HepG2 (cell line): Measurements from ENCODE around the gene PIEZO1.

Source experiments
- HMGXB4 ChIP-seq, 2 experiments: sonication (generic) in 1 of 2; formaldehyde crosslinking in 1 of 2; IDR thresholded peaks; 2 replicates each; pipeline versions ENCODE4 v1.4.0 to v1.6.1; 2018 to 2020; ENCODE audit warnings: missing genetic modification reagents in 2 of 2, borderline replicate concordance in 1 of 2, low read depth in 1 of 2, mild to moderate bottlenecking in 1 of 2, missing biosample characterization in 1 of 2
- HNRNPUL1 ChIP-seq: fragments of 200-400 bp; formaldehyde crosslinking; IDR thresholded peaks from 2 replicates; pipeline ENCODE4 v1.6.1; 2017; ENCODE audit warnings: low read depth, mild to moderate bottlenecking, low read length, moderate library complexity
- JARID2 ChIP-seq: sonication (generic); formaldehyde crosslinking; IDR thresholded peaks from 2 replicates; pipeline ENCODE4 v1.8.1; 2023; ENCODE audit warnings: missing genetic modification reagents, inconsistent platforms; ENCODE audit not compliant: insufficient replicate concordance
- NR2C2 ChIP-seq: sonication (generic); formaldehyde crosslinking; IDR thresholded peaks from 2 replicates; pipeline ENCODE4 v1.4.0; 2020; ENCODE audit warnings: missing genetic modification reagents, mild to moderate bottlenecking, moderate library complexity, borderline replicate concordance
- RXRA ChIP-seq: sonication (generic); formaldehyde crosslinking; IDR thresholded peaks from 2 replicates; pipeline ENCODE4 v1.5.1; 2020; ENCODE audit warnings: missing genetic modification reagents
- ZNF124 ChIP-seq: sonication (generic); formaldehyde crosslinking; IDR thresholded peaks from 2 replicates; pipeline ENCODE4 v1.4.0; 2020; ENCODE audit warnings: missing genetic modification reagents
- ZNF615 ChIP-seq: sonication (generic); formaldehyde crosslinking; IDR thresholded peaks from 2 replicates; pipeline ENCODE4 v1.5.0; 2020; ENCODE audit warnings: mild to moderate bottlenecking, missing genetic modification reagents, borderline replicate concordance
- ZNF747 ChIP-seq: sonication (generic); formaldehyde crosslinking; IDR thresholded peaks from 2 replicates; pipeline ENCODE4 v1.8.1; 2023; ENCODE audit warnings: missing genetic modification reagents, mild to moderate bottlenecking, borderline replicate concordance

GRCh38 chr16:88686062-88686438, 99.0 kb downstream of the PIEZO1 start:
- 0 out of 2 replicates have a peak, but pooled peaks have one; percentile 2 for TF ChIP-seq RXRA
- TF ChIP-seq NR2C2 (CRISPR knock-in tag): no peak
- no peak for TF ChIP-seq ZNF747
- no peak for TF ChIP-seq HMGXB4 (CRISPR knock-in tag; IDR thresholded peaks at IDR 0.05; ENCODE audit: borderline replicate concordance in 1 of 2, low read depth in 1 of 2)
- TF ChIP-seq ZNF615 (CRISPR knock-in tag): no peak
- no peak for TF ChIP-seq ZNF124 (CRISPR knock-in tag)
- TF ChIP-seq HNRNPUL1: no peak
- TF ChIP-seq JARID2 (CRISPR knock-in tag): no peak
